K562 (cell line): Measurements from ENCODE around the gene TSPOAP1. TPM values are rescaled to one million over a fixed set of nuclear protein-coding genes. Genes with fewer than 3 reads are reported as not detected.

Source experiments
- ATAC-seq: fragments of 200-7000 bp; cut with Tn5 transposase; 3 replicates; pipeline ENCODE4 v1.9.1; 2020; ENCODE audit warnings: moderate library complexity
- BruUV-seq: library from RNA; stranded (reverse); fragments of 400-500 nt; replicated peaks from 2 replicates; lab custom pipeline; 2021; lab: Mats Ljungman, UMichigan
- CTCF ChIA-PET: fragments of 300-600 bp; formaldehyde crosslinking; extraction: SDS; loops from one replicate; lab custom pipeline; 2021; ENCODE audit warnings: low intra/inter-chr PET ratio; lab: Yijun Ruan, JAX
- POLR2A ChIA-PET: fragments of 300-600, 350-650 bp; sonication (Branson Sonifier 250); formaldehyde crosslinking; extraction: SDS; loops from one replicate; lab custom pipeline; 2021; ENCODE audit warnings: antibody characterized with exemption, inconsistent platforms; lab: Yijun Ruan, JAX
- DNase-seq, 4 experiments: peaks; one replicate each; pipeline versions ENCODE4 v3.0.0 to v3.0.0-alpha.2; 2011 to 2018; ENCODE audit warnings: low spot score in 3 of 4, mixed read lengths in 3 of 4; ENCODE audit errors: extremely low read depth in 1 of 4
- FAIRE-seq: peaks from 2 replicates; lab custom pipeline; 2011; peaks lifted over from hg19 to GRCh38; lab: Jason Lieb, UNC
- H2AFZ ChIP-seq: 2 replicates; pipeline ENCODE4 v1.6.0; 2011; ENCODE audit warnings: low read depth, low read length, control low read depth, inconsistent platforms
- H3K27ac ChIP-seq: fragments of 200-600 bp; 3 replicates; pipeline ENCODE4 v1.8.0; 2011; ENCODE audit warnings: low read depth, mild to moderate bottlenecking, control low read depth, inconsistent platforms, low read length, moderate library complexity, mixed read lengths; ENCODE audit errors: extremely low read depth
- H3K27me3 ChIP-seq, 2 experiments: fragments of 300-600 bp in 1 of 2; 2 replicates in 1 of 2; 3 replicates in 1 of 2; pipeline versions ENCODE4 v1.6.0 to v1.8.0; 2011; ENCODE audit warnings: inconsistent platforms in 2 of 2, low read length in 2 of 2, mild to moderate bottlenecking in 1 of 2, mixed read lengths in 1 of 2, moderate library complexity in 1 of 2; ENCODE audit not compliant: control insufficient read depth in 2 of 2, insufficient read depth in 2 of 2
- H3K36me3 ChIP-seq: fragments of 300-600 bp; 3 replicates; pipeline ENCODE4 v1.8.0; 2011; ENCODE audit warnings: mild to moderate bottlenecking, low read length, inconsistent platforms; ENCODE audit not compliant: control insufficient read depth, insufficient read depth
- H3K4me1 ChIP-seq, 2 experiments: fragments of 200-600 bp in 1 of 2; replicated peaks in 1 of 2; 2 replicates in 1 of 2; 3 replicates in 1 of 2; pipeline versions ENCODE4 v1.5.1 to v1.8.0; 2011; ENCODE audit warnings: inconsistent platforms in 2 of 2, low read length in 2 of 2, mild to moderate bottlenecking in 1 of 2, mixed read lengths in 1 of 2, moderate library complexity in 1 of 2; ENCODE audit not compliant: control insufficient read depth in 2 of 2, insufficient read depth in 2 of 2
- H3K4me2 ChIP-seq: 2 replicates; pipeline ENCODE4 v1.6.1; 2011; ENCODE audit warnings: low read length, control low read depth, inconsistent platforms, mixed read lengths; ENCODE audit not compliant: insufficient read depth
- H3K4me3 ChIP-seq: fragments of 200-600 bp; sonication (generic), shearing (Covaris generic); 2 replicates; pipeline ENCODE4 v1.5.1; 2016; ENCODE audit warnings: control low read depth, inconsistent platforms
- H3K79me2 ChIP-seq: fragments of 200-600 bp; 3 replicates; pipeline ENCODE4 v1.8.0; 2011; ENCODE audit warnings: low read length, inconsistent platforms; ENCODE audit not compliant: control insufficient read depth, insufficient read depth
- H3K9ac ChIP-seq, 2 experiments: 2 replicates each; pipeline versions ENCODE4 v1.6.0 to v1.6.1; 2011; ENCODE audit warnings: low read depth in 2 of 2, low read length in 2 of 2, control low read depth in 1 of 2, inconsistent platforms in 1 of 2, mild to moderate bottlenecking in 1 of 2, mixed read lengths in 1 of 2; ENCODE audit not compliant: insufficient read depth in 1 of 2
- H3K9me1 ChIP-seq: one replicate; pipeline ENCODE4 v1.6.0; 2011; ENCODE audit warnings: inconsistent platforms, mild to moderate bottlenecking, low read length, moderate library complexity; ENCODE audit not compliant: control insufficient read depth, insufficient read depth
- H3K9me3 ChIP-seq: replicated peaks from 2 replicates; pipeline ENCODE4 v1.5.1; 2011; ENCODE audit warnings: low read depth, low read length, inconsistent platforms; ENCODE audit not compliant: control insufficient read depth, insufficient read depth
- H4K20me1 ChIP-seq: replicated peaks from 2 replicates; pipeline ENCODE4 v1.6.1; 2011; ENCODE audit warnings: low read length, inconsistent platforms, mixed read lengths; ENCODE audit not compliant: control insufficient read depth, insufficient read depth
- CBX8 ChIP-seq: fragments of 200-600 bp; sonication (generic); IDR thresholded peaks from 2 replicates; pipeline ENCODE4 v1.6.1; 2012; ENCODE audit warnings: borderline replicate concordance, mixed run types, low read depth, mild to moderate bottlenecking, moderate library complexity, mixed read lengths, low read length, control low read depth, inconsistent platforms; ENCODE audit not compliant: poor library complexity, severe bottlenecking; ENCODE audit errors: extremely low read depth
- FIP1L1 ChIP-seq: fragments of 200-400 bp; formaldehyde crosslinking; IDR thresholded peaks from 2 replicates; pipeline ENCODE4 v1.6.1; 2018; ENCODE audit warnings: mild to moderate bottlenecking, low read depth, low read length; ENCODE audit not compliant: poor library complexity, severe bottlenecking
- HNRNPL ChIP-seq: fragments of 200-400 bp; formaldehyde crosslinking; IDR thresholded peaks from 2 replicates; pipeline ENCODE4 v1.6.1; 2017; ENCODE audit warnings: low read depth, mild to moderate bottlenecking, low read length
- KDM2B ChIP-seq: fragments of 250-450 bp; sonication (Bioruptor Pico); IDR thresholded peaks from 2 replicates; pipeline ENCODE4 v1.8.0; 2021; ENCODE audit warnings: mild to moderate bottlenecking, moderate library complexity
- SMARCA4 ChIP-seq: fragments of 450-650 bp; IDR thresholded peaks from 2 replicates; pipeline ENCODE4 v1.6.1; 2016
- ZNF133 ChIP-seq: fragments of 250-450 bp; sonication (Bioruptor Pico); IDR thresholded peaks from 2 replicates; pipeline ENCODE4 v1.4.0; 2020; ENCODE audit warnings: mild to moderate bottlenecking
- ZNF407 ChIP-seq: fragments of 450-650 bp; IDR thresholded peaks from 2 replicates; pipeline ENCODE4 v1.6.1; 2016; ENCODE audit warnings: low read depth
- WGBS: fragments of 100-300 bp; shearing (Covaris generic); methylation state at CpG from one replicate; pipeline ENCODE4 v1.1.6; 2016; ENCODE audit warnings: low coverage, mixed read lengths; ENCODE audit not compliant: insufficient coverage; ENCODE audit errors: missing lambda C conversion rate; 5-methylcytosine and 5-hydroxymethylcytosine counted together
- in situ Hi-C: fragments of 300-500 bp; cut with MboI; formaldehyde crosslinking; loops from 4 replicates; pipeline ENCODE4 v1.15.0; 2018; ENCODE audit warnings: inconsistent platforms, mixed read lengths
- intact Hi-C: fragments of 100-400 bp; cut with micrococcal nuclease; formaldehyde crosslinking; loops from 2 replicates; pipeline ENCODE4 v1.14.2; 2022
- polyA plus RNA-seq, 8 experiments: library from polyadenylated mRNA; depleted of rRNA in 4 of 8; stranded (reverse) in 5 of 8; unstranded in 3 of 8; fragments of >200 nt; fragmentation: Nextera tagmentation in 2 of 8; fragmentation: Illumina TruSeq in 1 of 8; extraction: Ambion mirVana in 2 of 8; extraction: Trizol in 1 of 8; gene quantifications; 2 replicates each; pipeline versions ENCODE4 v1.2.1 to v1.2.3, GENCODE V29; 2011 to 2014; ENCODE audit warnings: inconsistent platforms in 1 of 8, missing spikeins in 1 of 8
- total RNA-seq, 7 experiments: library from RNA; depleted of rRNA in 6 of 7; stranded (reverse); fragments of >200 nt in 6 of 7; fragmentation: Illumina TruSeq in 2 of 7; extraction: Trizol in 2 of 7; gene quantifications; 2 replicates each; pipeline versions ENCODE4 v1.2.1 to v1.2.3, GENCODE V29; 2011 to 2021; ENCODE audit warnings: low replicate concordance in 1 of 7

Gene TSPOAP1
- total and polyA plus RNA-seq, 9 of the 15 experiments (the other 6 are each of a cell fraction or from before 2014, with no cell fraction given) = 0.87 to 3.9 (median 1.8) TPM; not detected in 2

- DNase-seq (no peak), FAIRE-seq (no peak), ATAC-seq (no peak)
- Histone ChIP-seq H3K4me3 (no peak overlapping the region), H3K27me3 (no peaks in the 10 kb centered on the region), H3K9ac (0 out of 4 replicates have a peak overlapping the region, but pooled peaks of 1 of the 2 experiments have one; percentile 61), H3K27ac (no peak overlapping the region), H3K79me2 (no peaks in the 10 kb centered on the region), H4K20me1 (no peaks in the 10 kb centered on the region), H2AFZ (no peak overlapping the region), H3K36me3 (no peaks in the 10 kb centered on the region), H3K9me1 (peaks cover 7% of the 10 kb centered on the region), H3K4me2 (no peak overlapping the region), H3K9me3 (no peaks in the 10 kb centered on the region), H3K4me1 (peaks cover 4 to 34% of the 10 kb centered on the region in 2 experiments; a peak in 2 of 5 replicates)
- BruUV-seq = no TSS peak
- no peak for TF ChIP-seq CBX8
- no peak for TF ChIP-seq HNRNPL
- no peak for TF ChIP-seq FIP1L1
- no peak for TF ChIP-seq SMARCA4
- no peak for TF ChIP-seq ZNF407
- TF ChIP-seq KDM2B (CRISPR knock-in tag) = no peak
- no peak for TF ChIP-seq ZNF133
- WGBS = 70% methylated on average over 10 of the region's 21 CpGs
- ChIA-PET POLR2A (interaction anchor here (0.7 kb wide), 1 partner anchor 27 kb away, joined by 3 read pairs; no protein-coding TSS in a partner anchor), CTCF (no interaction called here)
- in situ Hi-C loops (no loop called here), intact Hi-C loops (no loop called here)
These were observed 19.3 kb downstream of the TSPOAP1 start for GRCh38 chr17:58308985-58309917.
